Fibroblast of peridontal ligament (primary cell): ENCODE measurements around the gene RASSF3.
"Not testable (repeated sequence)": the region's sequence is repeated elsewhere in the genome, so short reads cannot be mapped to it uniquely, and the experiment has no call there.

ENCODE experiments used
- DNase-seq: peaks from one replicate; pipeline ENCODE4 v3.0.0-alpha.2; 2010; ENCODE audit errors: extremely low read depth

Gene RASSF3, protein sequence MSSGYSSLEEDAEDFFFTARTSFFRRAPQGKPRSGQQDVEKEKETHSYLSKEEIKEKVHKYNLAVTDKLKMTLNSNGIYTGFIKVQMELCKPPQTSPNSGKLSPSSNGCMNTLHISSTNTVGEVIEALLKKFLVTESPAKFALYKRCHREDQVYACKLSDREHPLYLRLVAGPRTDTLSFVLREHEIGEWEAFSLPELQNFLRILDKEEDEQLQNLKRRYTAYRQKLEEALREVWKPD

DNA sequence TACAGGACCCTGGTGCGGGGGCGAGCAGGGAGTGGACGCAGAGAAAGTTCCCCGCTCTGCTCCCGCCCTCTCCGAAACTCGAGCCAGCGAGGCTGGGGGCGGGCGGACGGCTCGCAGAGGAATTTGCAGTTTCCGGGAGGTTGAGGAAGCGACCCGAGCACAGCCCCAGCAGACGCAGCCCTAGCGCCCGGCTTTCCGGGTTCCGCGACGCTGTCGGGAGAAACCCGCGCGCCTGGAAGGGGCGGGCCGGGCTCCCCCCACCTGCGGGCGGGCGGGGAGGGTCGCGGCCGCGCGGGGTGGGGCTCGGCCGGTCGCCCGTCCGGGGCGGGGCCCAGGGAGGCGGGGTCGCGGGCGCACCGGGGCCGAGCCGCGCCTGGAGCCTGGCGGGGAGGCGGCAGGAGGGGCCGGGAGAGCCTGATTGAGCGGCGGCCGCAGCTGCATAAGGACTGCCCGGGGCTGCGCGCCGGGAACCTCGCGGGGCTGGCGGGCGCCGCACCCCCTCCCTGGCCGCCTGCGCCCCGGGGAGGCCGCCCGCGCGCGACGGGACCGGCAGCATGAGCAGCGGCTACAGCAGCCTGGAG lies at the start of gene RASSF3:
TSS of gene RASSF3 (plus strand) at position 417 of the 581 bp plus-strand sequence. CDS start at position 555, 138 bp downstream.
- DNase-seq, result peak; percentile 42

DNA sequence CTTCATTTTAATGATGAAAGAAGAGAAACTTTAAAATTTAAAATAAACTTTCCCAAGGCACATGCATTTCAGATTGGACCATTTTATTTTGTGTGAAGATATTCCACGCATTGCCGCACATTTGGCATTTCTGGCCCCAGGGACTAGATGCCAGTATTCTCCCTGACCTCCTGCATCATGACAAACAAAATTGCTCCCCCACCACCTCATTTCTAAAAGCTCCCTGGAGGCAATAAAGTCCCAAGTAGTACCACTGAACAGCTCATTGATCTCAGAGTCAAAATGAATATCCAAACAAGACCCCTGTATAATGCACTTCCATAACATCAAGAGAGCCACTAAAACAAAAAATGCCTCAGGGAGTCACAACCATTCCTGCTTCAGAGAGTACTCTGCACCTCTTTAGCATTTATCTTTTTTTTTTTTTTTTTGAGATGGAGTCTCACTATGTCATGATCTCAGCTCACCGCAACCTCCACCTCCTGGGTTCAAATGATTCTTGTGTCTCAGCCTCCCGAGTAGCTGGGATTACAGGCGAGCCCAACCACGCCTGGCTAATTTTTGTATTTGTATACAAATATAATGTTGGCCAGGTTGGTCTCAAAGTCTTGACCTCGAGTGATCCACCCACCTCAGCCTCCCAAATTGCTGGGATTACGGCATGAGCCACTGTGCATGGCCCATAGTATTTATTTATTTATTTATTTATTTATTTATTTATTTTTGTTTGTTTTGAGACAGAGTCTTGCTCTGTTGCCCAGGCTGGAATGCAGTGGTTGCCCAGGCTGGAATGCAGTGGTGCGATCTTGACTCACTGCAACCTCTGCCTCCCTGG lies 48.8 kb upstream of the RASSF3 start:
- DNase-seq, result no peak

DNA sequence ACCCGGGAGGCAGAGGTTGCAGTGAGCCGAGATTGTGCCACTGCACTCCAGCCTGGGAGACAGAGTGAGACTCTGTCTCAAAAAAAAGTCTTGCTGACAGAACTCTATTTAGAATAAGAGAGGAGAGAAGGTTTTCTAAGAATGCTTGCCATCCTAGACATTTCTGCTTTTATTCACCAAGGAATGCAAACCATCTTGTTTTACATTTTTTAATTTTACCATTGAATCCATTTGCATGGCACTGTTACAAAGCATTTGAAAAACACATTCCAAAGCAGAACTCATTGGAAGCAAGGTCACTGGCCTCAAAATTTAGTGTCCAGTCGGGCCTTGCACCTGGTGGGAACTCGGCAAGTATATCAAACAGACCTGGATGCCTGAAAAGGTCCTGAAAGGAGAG lies 44.2 kb upstream of the RASSF3 start:
- DNase-seq, result peak; percentile 60

DNA sequence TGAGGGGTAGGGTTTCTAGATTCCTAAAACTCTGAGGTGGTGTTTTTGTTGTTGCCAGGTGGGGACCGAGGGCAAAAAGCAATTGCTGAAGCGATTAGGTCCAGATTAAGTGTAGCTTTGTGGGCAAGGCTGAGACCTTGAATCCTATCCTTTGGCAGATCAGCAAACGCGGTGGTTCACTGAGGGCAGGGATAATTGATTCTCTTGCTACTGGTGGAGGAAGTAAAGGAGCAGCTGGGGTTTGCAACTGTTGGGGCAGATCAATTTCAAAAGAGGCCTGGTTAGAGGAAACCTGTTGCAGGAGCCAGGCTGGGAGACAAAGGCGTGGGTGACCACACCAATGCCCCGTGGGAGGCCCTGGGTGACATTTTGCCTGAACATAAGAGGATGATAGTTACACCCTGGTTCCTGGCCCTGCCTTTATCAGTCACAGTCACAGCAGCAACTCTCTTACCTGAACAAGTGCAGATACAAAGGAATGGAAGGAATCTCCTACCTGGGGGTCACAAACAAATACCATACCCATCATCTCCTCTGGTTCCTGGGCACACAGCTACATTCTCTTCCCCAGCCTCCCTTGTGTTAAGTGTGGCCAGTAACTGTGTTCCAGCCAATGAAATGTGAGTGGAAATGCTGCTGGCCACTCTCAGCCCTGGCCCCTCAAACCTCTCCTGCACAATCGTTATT lies 43.3 kb upstream of the RASSF3 start:
- no peak for DNase-seq

DNA sequence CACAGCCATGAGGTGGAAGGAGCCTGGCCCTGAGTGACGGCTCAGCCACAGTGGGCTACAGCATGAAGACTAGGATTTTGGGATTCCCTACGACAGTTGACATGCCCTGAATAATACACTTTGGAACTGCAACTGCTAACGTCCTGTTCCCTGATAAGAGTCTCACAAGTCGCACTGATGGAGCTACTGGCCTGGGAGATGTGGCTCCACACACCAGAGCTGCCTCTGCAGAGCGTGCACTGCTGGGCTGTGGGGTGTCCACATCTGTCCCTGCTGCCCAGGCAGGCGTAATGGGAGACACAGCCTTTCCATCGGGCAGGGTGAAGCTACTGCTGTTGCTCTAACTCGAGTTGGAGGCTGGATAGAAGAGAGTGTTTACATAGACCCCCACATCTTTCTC lies 42.7 kb upstream of the RASSF3 start:
- no peak for DNase-seq

DNA sequence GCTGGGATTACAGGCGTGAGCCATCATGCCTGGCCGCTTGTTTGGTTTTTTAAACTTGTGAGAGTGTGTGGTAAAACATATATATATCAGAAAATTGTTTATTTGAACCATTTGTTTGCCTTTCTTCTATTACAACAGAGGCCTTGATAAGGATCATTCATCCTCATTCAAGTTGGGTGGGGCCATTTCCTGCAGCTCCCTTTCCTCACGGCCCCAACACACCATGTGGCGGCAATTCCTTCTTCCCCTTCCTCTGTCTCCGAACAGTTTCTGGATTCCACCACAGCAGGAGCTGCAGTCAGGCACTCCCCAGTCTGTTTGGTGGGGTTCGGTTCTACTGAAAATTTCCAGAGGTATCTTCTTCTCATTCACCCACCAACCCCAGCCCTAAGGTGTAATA lies 42.0 kb upstream of the RASSF3 start:
- no peak for DNase-seq

DNA sequence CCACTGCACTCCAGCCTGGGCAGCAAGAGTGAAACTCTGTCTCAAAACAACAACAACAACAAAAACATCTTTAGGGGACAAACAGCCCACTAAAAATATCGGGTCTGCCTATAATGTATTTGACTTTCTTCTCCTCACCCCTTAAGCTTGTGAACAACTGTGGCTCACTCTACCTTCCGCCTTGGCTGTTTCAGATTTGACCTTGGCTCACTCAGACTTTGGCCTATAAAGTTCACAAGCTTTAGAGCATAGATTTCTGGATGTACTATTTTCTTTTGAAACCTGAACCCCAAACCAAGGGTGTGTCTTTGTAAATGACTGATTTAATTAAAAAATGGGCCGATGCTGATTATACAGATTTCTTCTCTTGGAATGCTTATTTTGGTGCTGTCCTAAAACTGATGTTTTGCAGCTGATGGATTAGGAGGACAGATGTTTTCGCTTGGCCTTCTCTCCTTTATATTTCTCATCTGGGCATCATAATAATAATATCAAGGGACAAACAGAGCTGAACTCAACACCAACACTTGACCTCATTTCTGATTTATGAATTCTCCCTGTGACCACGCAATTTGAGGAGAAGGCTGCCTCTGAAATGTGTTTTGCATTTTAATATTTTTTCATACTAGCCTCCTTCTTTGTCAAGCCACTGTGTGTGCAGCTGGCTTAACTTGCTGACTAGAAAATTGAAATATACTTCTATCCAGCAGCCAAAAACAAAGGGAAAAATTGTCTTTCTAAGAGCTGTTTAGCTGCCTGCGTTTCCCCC lies 40.2 kb upstream of the RASSF3 start:
- peak; percentile 57 for DNase-seq

DNA sequence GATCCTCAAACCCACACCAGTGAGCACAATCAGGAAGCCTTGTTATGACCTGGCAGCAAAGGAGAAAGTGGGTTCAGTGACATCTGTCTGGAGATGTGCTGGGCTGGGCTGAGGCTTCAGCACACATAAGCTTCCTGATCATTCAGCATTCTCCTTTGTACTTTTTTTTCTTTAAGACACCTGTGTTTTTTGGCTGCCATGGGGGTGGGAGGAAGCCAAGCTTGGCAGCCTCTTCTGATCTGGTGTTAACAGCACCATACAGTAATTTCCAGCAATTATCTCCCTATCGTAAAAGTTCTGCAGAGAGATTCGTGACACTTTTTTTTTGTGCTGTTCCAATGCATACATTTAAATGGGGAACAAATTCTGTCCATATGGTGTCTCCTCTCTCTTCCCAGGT lies 38.9 kb upstream of the RASSF3 start:
- no peak for DNase-seq

DNA sequence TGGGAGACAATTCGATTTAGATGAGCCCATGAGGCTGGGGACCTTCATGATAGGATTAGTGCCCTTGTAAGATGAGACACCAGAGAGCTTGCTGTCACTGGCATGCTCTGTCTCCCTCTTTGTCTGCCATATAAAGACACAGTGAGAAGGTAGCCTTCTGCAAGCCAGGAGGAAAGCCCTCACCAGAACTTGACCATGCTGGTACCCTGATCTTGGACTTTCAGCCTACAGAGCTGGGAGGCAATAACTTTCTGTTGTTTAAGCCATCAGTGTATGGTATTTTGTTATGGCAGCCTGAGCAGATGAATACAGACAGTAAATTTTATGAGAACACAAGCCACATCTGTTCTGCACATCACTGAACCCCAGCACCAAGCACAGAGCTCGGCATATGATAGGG lies 38.1 kb upstream of the RASSF3 start:
- no peak for DNase-seq

DNA sequence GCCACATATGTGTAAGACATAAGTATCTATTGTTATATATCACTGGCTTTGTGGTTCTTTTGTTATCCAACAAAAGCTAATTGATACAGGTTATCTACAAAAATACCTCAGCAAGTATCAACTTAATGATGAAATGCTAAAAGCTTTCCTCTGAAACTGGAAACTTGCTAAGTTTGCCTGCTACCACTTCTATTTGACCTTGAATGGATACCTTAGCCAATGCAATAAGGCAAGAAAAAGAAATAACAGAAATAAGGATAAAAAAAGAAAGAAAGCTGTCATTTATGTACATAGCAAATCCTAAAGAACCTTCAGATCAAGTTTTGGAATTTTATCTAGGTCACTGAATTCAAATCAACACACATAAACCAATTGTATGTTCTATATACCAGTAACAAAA lies 35.5 kb upstream of the RASSF3 start:
- DNase-seq, result no peak

DNA sequence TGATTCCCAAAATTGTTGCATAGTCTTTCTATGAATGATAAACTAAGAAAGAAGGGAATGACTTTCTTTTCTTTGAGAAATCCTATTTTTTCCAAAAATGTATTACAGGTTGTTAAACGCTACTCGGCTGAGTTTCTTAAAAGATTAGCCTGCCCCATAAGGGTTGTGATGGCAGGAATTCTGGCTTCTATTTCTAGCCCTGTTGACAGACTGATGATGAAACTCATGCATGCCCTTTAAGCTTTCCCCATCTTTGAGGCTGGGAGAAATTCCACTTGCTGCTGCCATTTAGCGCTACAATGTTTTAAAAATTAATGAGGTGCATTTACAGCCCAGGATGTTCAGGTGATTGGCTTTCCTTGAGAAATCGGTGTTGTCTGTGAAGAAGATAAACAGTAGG lies 33.2 kb upstream of the RASSF3 start:
- DNase-seq, result no peak

DNA sequence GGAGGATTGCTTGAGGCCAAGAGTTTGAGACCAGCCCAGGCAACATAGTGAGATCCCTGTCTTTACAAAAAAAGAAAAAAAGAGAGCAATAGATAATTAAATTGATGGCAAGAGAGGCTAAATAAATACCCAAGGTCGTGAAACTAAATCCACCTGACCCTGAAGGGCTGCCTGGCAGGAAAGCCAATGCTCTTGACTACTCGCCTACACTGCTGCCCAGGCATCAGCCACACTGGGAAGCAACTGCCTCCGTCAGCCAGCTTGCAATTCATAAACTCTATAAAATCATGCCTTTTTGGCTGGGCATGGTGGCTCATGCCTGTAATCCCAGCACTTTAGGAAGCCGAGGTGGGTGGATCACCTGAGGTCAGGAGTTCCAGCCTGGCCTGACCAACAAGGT lies 31.7 kb upstream of the RASSF3 start:
- no peak for DNase-seq

DNA sequence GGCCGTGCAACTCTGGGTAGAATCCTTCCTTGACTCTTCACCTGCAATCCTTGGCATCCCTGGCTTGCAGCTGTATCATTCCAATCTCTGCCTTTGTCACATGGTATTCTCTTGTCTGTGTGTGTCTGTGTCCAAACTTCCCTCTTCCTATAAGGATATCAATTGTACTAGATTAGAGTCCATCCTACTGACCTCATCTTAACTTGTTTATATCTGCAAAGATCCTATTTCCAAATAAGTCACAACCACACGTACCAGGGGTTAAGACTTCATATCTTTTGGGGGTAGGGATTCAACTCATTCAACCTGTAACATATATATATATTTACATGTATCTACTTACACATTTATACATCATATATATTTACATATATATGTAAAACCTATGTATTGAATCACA lies 29.6 kb upstream of the RASSF3 start:
- peak; percentile 17 for DNase-seq

DNA sequence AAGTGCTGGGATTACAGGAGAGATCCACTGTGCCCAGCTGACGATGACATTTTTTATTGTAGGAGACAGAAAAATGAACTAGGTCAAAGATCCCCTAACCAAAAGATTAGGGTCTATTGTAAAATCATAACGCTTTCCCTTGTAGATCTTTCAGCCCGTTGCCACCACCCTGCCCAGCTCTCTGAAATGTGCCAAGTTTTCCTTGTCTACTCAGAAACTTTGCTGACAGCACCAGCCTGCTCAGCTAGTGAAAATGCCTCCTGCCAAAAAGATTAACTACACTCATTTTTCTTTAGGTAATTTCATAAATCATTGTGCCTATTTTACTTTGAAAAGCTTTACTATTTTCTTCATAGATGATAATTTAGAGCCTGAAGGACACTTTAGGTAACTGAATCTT lies 28.2 kb upstream of the RASSF3 start:
- DNase-seq, result no peak

DNA sequence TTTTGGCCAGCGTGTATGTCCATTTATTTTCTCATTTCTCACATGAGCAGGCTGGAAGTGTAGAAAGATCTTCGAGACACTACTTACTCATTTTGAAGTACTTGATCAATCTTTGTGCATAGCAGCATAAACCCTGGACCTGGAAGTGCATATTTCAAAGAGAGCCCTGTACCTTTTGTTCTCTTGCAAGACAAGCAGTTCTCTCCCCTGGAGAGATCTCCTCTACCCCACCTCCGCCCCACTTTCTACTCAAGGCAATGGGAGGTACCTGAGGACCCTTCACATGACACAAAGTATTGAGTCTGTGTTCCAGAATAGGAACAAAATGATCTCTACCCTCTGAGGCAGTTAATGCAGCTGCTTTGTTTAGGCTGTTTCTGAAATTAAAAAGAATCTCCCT lies 27.4 kb upstream of the RASSF3 start:
- DNase-seq, result no peak

DNA sequence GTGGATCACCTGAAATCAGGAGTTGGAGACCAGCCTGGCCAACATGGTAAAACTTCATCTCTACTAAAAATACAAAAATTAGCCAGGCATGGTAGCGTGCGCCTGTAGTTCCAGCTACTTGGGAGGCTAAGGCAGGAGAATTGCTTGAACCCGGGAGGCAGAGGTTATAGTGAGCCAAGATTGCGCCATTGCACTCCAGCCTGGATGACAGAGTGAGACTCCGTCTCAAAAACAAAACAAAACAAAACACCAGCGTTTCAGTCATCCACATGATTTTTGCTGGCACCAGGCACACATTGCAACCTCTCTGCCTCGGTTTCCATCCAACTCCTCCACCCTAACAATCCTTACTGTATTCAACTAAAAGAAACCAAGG lies 26.9 kb upstream of the RASSF3 start:
- not testable (repeated sequence) for DNase-seq

DNA sequence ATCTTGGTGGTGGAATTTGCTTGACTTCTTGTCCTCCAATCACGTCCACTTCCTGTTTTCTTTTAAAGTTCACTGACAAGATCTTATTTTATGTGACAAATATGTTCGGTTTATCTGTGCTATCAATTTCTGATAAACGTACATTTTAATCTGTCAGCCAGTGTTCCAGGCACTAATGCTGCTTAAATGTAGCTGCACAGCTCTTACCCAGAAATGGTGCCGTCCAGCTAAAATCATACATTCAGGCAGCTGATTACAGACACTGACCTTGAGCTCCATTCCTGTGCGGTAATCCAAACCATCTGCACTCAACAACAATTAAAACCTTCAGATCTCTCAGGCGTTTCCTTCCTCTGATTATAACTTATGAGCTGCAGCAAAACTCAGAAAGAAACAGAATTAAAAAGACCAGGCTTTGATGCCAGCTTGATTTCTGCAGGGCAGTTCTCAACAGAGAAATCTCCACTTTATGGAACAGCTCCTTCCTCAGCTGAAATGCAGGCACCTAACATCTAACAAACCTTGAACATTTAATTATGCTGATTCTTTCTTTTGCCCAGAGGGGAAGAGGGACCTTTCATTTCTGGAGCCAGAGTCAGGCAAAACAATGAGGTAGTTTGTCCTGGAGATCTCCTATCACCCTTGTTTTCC lies 26.4 kb upstream of the RASSF3 start:
- peak; percentile 58 for DNase-seq

DNA sequence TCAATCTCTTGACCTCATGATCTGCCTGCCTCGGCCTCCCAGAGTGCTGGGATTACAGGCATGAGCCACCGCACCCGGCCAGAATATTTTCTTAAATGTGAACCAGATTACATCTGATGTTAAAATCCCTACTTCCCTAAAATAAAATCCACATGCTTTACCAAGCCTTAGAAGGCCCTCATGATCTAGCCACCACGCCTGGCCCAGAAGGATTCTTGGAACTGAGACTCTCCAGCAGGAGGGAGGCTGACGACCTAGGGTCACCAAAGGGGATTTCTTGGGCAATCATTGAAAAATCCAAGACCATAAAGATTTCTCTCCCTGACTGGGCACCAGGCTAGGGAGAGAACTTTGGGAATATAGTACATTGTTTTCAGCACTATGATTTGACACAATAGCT lies 25.2 kb upstream of the RASSF3 start:
- DNase-seq, result peak; percentile 14

DNA sequence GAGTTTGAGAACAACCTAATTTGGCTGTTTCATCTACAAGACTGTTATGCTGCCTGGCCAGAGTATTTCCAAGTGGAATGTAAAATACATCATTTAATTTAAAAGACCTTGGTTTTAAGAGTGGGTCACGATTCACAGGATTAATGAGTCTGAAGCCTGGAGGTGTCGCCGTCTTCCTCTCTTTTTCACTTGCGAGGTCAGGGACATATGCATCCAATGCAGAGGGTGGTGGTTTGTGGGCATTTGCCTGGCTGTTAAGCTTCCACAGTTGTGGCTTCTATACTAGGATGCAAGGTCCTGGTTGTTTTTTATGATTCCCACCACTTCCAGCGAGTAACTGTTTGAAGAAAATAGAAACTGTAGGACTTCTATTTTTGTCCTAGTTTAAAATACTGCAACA lies 22.8 kb upstream of the RASSF3 start:
- peak; percentile 19 for DNase-seq

DNA sequence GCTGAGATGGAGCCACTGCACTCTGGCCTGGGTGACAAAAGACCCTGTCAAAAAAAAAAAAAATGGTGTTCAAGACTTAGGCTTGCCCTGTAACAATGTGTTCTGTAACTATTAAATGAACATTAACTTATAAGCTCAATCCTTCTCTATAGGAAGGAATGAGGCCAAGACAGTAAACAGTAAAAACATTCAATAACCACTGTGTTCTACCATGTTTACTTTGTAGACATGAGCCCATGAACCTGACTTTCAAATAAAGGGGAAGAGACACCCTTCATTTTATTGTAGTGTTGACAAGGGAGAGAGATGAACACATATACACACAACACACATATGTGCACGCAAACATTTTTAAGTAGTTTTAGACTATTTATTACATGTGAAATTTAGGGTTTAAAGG lies 20.1 kb upstream of the RASSF3 start:
- no peak for DNase-seq
